ENCODE results near the gene DHCR24. TPM values are rescaled to one million over a fixed set of nuclear protein-coding genes. Genes with fewer than 3 reads are reported as not detected.

Gene DHCR24
- polyA plus RNA-seq, 1 donor (not counting 4 experiments of a cell fraction or from before 2014, with no cell fraction given): 363 TPM

GRCh38 chr1:54826226-54826816, 60.7 kb downstream of the DHCR24 start:
- DNase-seq (ENCODE audit: low read depth, low spot score) (no peak), FAIRE-seq (no peak)
- dilution Hi-C loops (cut with MboI; ENCODE audit: extremely low pct_ligation_motif_present, low sequenced_read_pairs): no loop called here
- H3K27me3 ChIP-seq (ENCODE audit: control insufficient read depth, extremely low read depth, insufficient read depth, low read length): no peaks in the 10 kb centered on the region
- no peak overlapping the region for H3K4me2 ChIP-seq (ENCODE audit: control insufficient read depth, extremely low read depth, insufficient read depth, low read depth, low read length)
- TF ChIP-seq EZH2 (IDR thresholded peaks at IDR 0.05; ENCODE audit: low read length) (no peak), CTCF (optimal IDR thresholded peaks at IDR 0.05 in 1 of 3, IDR thresholded peaks at IDR 0.05 in 1 of 3, conservative IDR thresholded peaks at IDR 0.05 in 1 of 3; ENCODE audit: extremely low read depth in 1 of 3, insufficient read depth in 2 of 3, low read length in 3 of 3) (no peak)
- H3K4me1 ChIP-seq (ENCODE audit: control insufficient read depth, extremely low read depth, insufficient read depth, low read length): no peaks in the 10 kb centered on the region
- H2AFZ ChIP-seq (ENCODE audit: control insufficient read depth, low read length): no peak overlapping the region
- H3K27ac ChIP-seq (ENCODE audit: control insufficient read depth, insufficient read depth, low read length): no peak overlapping the region
- no peaks in the 10 kb centered on the region for H3K79me2 ChIP-seq (ENCODE audit: control insufficient read depth, insufficient read depth, low read length)
- H3K9me1 ChIP-seq (ENCODE audit: control insufficient read depth, extremely low read depth, insufficient read depth, low read length): no peaks in the 10 kb centered on the region
- H3K36me3 ChIP-seq (ENCODE audit: control insufficient read depth in 2 of 2, extremely low read depth in 1 of 2, insufficient read depth in 2 of 2, low read length in 2 of 2): no peaks in the 10 kb centered on the region
- H3K9ac ChIP-seq (ENCODE audit: control insufficient read depth, extremely low read depth, insufficient read depth, low read length): no peak overlapping the region
- no peak overlapping the region for H3K4me3 ChIP-seq (ENCODE audit: control insufficient read depth in 2 of 3, extremely low read depth in 1 of 3, insufficient read depth in 2 of 3, low read depth in 1 of 3, low read length in 3 of 3)
- no peaks in the 10 kb centered on the region for H3K9me3 ChIP-seq (ENCODE audit: control insufficient read depth, low read depth, low read length)
- no peaks in the 10 kb centered on the region for H4K20me1 ChIP-seq (ENCODE audit: control insufficient read depth, extremely low read depth, insufficient read depth, low read length)

GRCh38 chr1:54825696-54826095, 61.3 kb downstream of the DHCR24 start:
- Histone ChIP-seq H3K4me2 (ENCODE audit: control insufficient read depth, extremely low read depth, insufficient read depth, low read depth, low read length) (no peak overlapping the region), H3K27ac (ENCODE audit: control insufficient read depth, insufficient read depth, low read length) (no peak overlapping the region), H2AFZ (ENCODE audit: control insufficient read depth, low read length) (no peak overlapping the region), H3K9me3 (ENCODE audit: control insufficient read depth, low read depth, low read length) (no peaks in the 10 kb centered on the region), H4K20me1 (ENCODE audit: control insufficient read depth, extremely low read depth, insufficient read depth, low read length) (no peaks in the 10 kb centered on the region), H3K79me2 (ENCODE audit: control insufficient read depth, insufficient read depth, low read length) (no peaks in the 10 kb centered on the region), H3K9ac (ENCODE audit: control insufficient read depth, extremely low read depth, insufficient read depth, low read length) (no peak overlapping the region), H3K27me3 (ENCODE audit: control insufficient read depth, extremely low read depth, insufficient read depth, low read length) (no peaks in the 10 kb centered on the region), H3K4me1 (ENCODE audit: control insufficient read depth, extremely low read depth, insufficient read depth, low read length) (no peaks in the 10 kb centered on the region), H3K9me1 (ENCODE audit: control insufficient read depth, extremely low read depth, insufficient read depth, low read length) (no peaks in the 10 kb centered on the region), H3K36me3 (ENCODE audit: control insufficient read depth in 2 of 2, extremely low read depth in 1 of 2, insufficient read depth in 2 of 2, low read length in 2 of 2) (no peaks in the 10 kb centered on the region), H3K4me3 (ENCODE audit: control insufficient read depth in 2 of 3, extremely low read depth in 1 of 3, insufficient read depth in 2 of 3, low read depth in 1 of 3, low read length in 3 of 3) (no peak overlapping the region)
- DNase-seq (ENCODE audit: low read depth, low spot score) (no peak), FAIRE-seq (no peak)
- TF ChIP-seq CTCF (optimal IDR thresholded peaks at IDR 0.05 in 1 of 3, IDR thresholded peaks at IDR 0.05 in 1 of 3, conservative IDR thresholded peaks at IDR 0.05 in 1 of 3; ENCODE audit: extremely low read depth in 1 of 3, insufficient read depth in 2 of 3, low read length in 3 of 3) (no peak), EZH2 (IDR thresholded peaks at IDR 0.05; ENCODE audit: low read length) (no peak)
- dilution Hi-C loops (cut with MboI; ENCODE audit: extremely low pct_ligation_motif_present, low sequenced_read_pairs): no loop called here

Data from keratinocyte (primary cell).